ENCODE results near the gene AGAP1. TPM values are rescaled to one million over a fixed set of nuclear protein-coding genes. Genes with fewer than 3 reads are reported as not detected.

AGAP1 gene
- total RNA-seq, 1 experiment from 2014 or later = 25.8 TPM

GRCh38 chr2:236107942-236108625 lies 614.2 kb downstream of the AGAP1 start:
- no peak overlapping the region for H2BK120ac ChIP-seq (ENCODE audit: low read depth, low read length, poor library complexity, severe bottlenecking)
- no peaks in the 10 kb centered on the region for H3K9me3 ChIP-seq (ENCODE audit: control insufficient read depth, low read depth, low read length)
- 0 out of 2 replicates have a peak overlapping the region, but pooled peaks have one; percentile 13 for H3K14ac ChIP-seq (ENCODE audit: insufficient read depth, low read length)
- no peak overlapping the region for H3K27ac ChIP-seq (ENCODE audit: insufficient read length, low read depth, low read length)
- no peak overlapping the region for H3T11ph ChIP-seq (ENCODE audit: low read length)
- H3K9me3 Mint-ChIP-seq = no peaks in the 10 kb centered on the region
- H3K18ac ChIP-seq (ENCODE audit: insufficient read length, low read depth, low read length) = no peak overlapping the region
- no peaks in the 10 kb centered on the region for H3K27me3 ChIP-seq (ENCODE audit: insufficient read depth, low read length)
- peaks cover 0 to 3% (median 0%) of the 10 kb centered on the region in 3 experiments; a peak in 4 of 7 replicates for H3K36me3 Mint-ChIP-seq (ENCODE audit: insufficient read depth in 1 of 3, low read depth in 3 of 3)
- H2AFZ ChIP-seq (ENCODE audit: low read length) = no peak overlapping the region
- H4K20me1 ChIP-seq (ENCODE audit: control insufficient read depth, insufficient read depth, insufficient read length) = no peaks in the 10 kb centered on the region
- no peak overlapping the region for H4K91ac ChIP-seq (ENCODE audit: insufficient read length, low read depth, low read length)
- H3K56ac ChIP-seq (ENCODE audit: insufficient read length, low read depth, low read length) = no peak overlapping the region
- H3K27ac Mint-ChIP-seq = peak overlapping the region in 2 of 3 experiments; percentile 18 to 62; a peak in 2 of 7 replicates
- H3K79me1 ChIP-seq (ENCODE audit: insufficient read depth, low read depth, low read length, poor library complexity, severe bottlenecking) = no peaks in the 10 kb centered on the region
- H3K9ac ChIP-seq (ENCODE audit: extremely low read depth, insufficient read length, low read length) = no peak overlapping the region
- H3K79me2 ChIP-seq (ENCODE audit: insufficient read depth, low read length) = no peaks in the 10 kb centered on the region
- H3K4me1 ChIP-seq (ENCODE audit: insufficient read depth, low read length) = peaks cover 6% of the 10 kb centered on the region; the same call in 1 of the 2 replicates
- no peak overlapping the region for H3K4ac ChIP-seq (ENCODE audit: low read depth, low read length)
- peaks cover 18 to 24% of the 10 kb centered on the region in 2 experiments for H3K4me1 Mint-ChIP-seq
- no peak overlapping the region for H4K8ac ChIP-seq (replicated peaks; ENCODE audit: insufficient read length, low read depth, low read length)
- no peaks in the 10 kb centered on the region for H3K23me2 ChIP-seq (ENCODE audit: insufficient read length, low read depth, low read length, poor library complexity, severe bottlenecking)
- no peak overlapping the region for H2BK20ac ChIP-seq (ENCODE audit: low read depth, low read length, poor library complexity, severe bottlenecking)
- H3K4me2 ChIP-seq (ENCODE audit: insufficient read depth, insufficient read length, low read length) = peak overlapping the region; percentile 18
- no peak overlapping the region for H2BK5ac ChIP-seq (ENCODE audit: insufficient read length, low read length)
- no peak overlapping the region for H3K23ac ChIP-seq (ENCODE audit: insufficient read length, low read depth, low read length)
- H3K27me3 Mint-ChIP-seq (ENCODE audit: low read depth) = peaks cover 6% of the 10 kb centered on the region
- no peak overlapping the region for H2BK12ac ChIP-seq (ENCODE audit: insufficient read length, low read depth, low read length)
- H2AK5ac ChIP-seq (ENCODE audit: insufficient read length, low read length) = no peak overlapping the region
- peak overlapping the region in 1 of 2 experiments; percentile 66; a peak in 2 of 5 replicates for H3K4me3 Mint-ChIP-seq
- peak; percentile 36 for DNase-seq
- no peak for TF ChIP-seq CTCF (conservative IDR thresholded peaks at IDR 0.05)
- no CpG with 5 or more reads among the region's 20 CpGs for WGBS (ENCODE audit: extremely low coverage, insufficient read length, low lambda C conversion rate)
- no peak overlapping the region for H4K5ac ChIP-seq (ENCODE audit: insufficient read length, low read depth, low read length)
- no peak overlapping the region for H2BK15ac ChIP-seq (ENCODE audit: low read depth, low read length)

Measured in H9 (cell line).